Sigmoid colon (tissue), 7 donors: ENCODE results near the gene TRPV5. TPM values are rescaled to one million over a fixed set of nuclear protein-coding genes. Genes with fewer than 3 reads are reported as not detected.

Source experiments
- DNase-seq: peaks from one replicate; pipeline ENCODE4 v3.0.0-alpha.2; 2019
- H3K27ac ChIP-seq, 4 donors: fragments of 200-600 bp; sonication (generic); one replicate each; pipeline ENCODE4 v1.5.1; 2016 to 2019; ENCODE audit warnings: mild to moderate bottlenecking in 1 of 4
- H3K27me3 ChIP-seq, 3 donors: fragments of 200-600 bp; sonication (generic); one replicate each; pipeline ENCODE4 v1.5.1; 2019; ENCODE audit warnings: mild to moderate bottlenecking in 1 of 3
- H3K36me3 ChIP-seq, 4 donors: fragments of 200-600 bp; sonication (generic); one replicate each; pipeline ENCODE4 v1.5.1; 2016 to 2019
- H3K4me1 ChIP-seq, 4 donors: fragments of 200-600 bp; sonication (generic); one replicate each; pipeline ENCODE4 v1.5.1; 2017 to 2019
- H3K4me3 ChIP-seq, 4 donors: fragments of 200-600 bp; sonication (generic); one replicate each; pipeline ENCODE4 v1.5.1; 2017 to 2019; ENCODE audit warnings: mild to moderate bottlenecking in 2 of 4, moderate library complexity in 1 of 4
- H3K9me3 ChIP-seq, 4 donors: fragments of 200-600 bp in 3 of 4; sonication (generic) in 3 of 4; one replicate each; pipeline versions ENCODE4 v1.5.1 to v1.6.1; 2013 to 2019
- EP300 ChIP-seq, 4 donors: sonication (generic); formaldehyde crosslinking; IDR thresholded peaks; one replicate each; pipeline ENCODE4 v1.6.1; 2017; ENCODE audit warnings: antibody characterized with exemption in 4 of 4
- POLR2A ChIP-seq, 2 donors: fragments of 450-650 bp; IDR thresholded peaks; one replicate each; pipeline ENCODE4 v1.6.1; 2016; ENCODE audit warnings: antibody characterized with exemption in 2 of 2, mild to moderate bottlenecking in 2 of 2, moderate library complexity in 2 of 2
- POLR2AphosphoS5 ChIP-seq, 4 donors: sonication (generic); formaldehyde crosslinking; IDR thresholded peaks; one replicate each; pipeline ENCODE4 v1.6.1; 2017; ENCODE audit warnings: antibody characterized with exemption in 4 of 4
- WGBS, 2 donors: extraction: QIAGEN DNeasy Blood & Tissue Kit; methylation state at CpG; one replicate each; pipeline ENCODE4 v1.1.7; 2013; 5-methylcytosine and 5-hydroxymethylcytosine counted together
- intact Hi-C: fragments of 100-400 bp; cut with DNase I; formaldehyde crosslinking; loops from one replicate; pipeline ENCODE4 v1.15.1; 2023
- polyA plus RNA-seq, 3 donors: library from polyadenylated mRNA; stranded (reverse); fragments of 200-250 nt; gene quantifications; one replicate each; pipeline ENCODE4 v1.2.3, GENCODE V29; 2013
- total RNA-seq, 4 donors: library from RNA; depleted of rRNA; stranded (reverse); fragments of >200 nt; gene quantifications; one replicate each; pipeline ENCODE4 v1.1.0, GENCODE V29; 2016
- TF ChIP-seq, protein P1 (sequence below), 4 experiments: fragments of 450-650 bp in 3 of 4; fragments of 200-600 bp in 1 of 4; IDR thresholded peaks; one replicate each; pipeline ENCODE4 v1.5.1; 2016 to 2019; ENCODE audit warnings: antibody characterized with exemption in 4 of 4, mild to moderate bottlenecking in 3 of 4, moderate library complexity in 2 of 4
- donor health status: healthy with polysubstance abuse.
- donor health status: Bipolar disorder and iron deficiency.
- donor health status: healthy.

TRPV5 gene
- total and polyA plus RNA-seq, 7 donors, result 0.03 TPM; not detected in 6

DNA sequence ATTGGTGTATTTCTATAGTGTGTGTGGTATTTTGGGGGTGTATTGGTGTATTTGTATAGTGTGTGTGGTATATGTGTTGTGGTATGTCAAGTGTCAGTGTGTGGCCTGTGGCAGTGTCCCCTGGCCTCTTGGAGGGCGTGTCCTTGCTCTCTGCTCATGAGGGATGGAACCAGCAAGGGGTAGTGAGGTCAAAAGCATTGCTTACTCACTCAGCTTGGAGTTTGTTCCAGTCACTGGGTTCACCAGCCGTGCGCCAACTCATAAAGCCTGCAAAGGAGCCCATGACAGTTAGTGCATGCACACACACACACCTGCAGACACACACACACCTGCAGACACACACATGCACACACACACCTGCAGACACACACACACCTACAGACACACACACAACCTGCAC lies 43.7 kb downstream of the TRPV5 start:
- H3K36me3 ChIP-seq, result no peaks in the 10 kb centered on the region
- no peak overlapping the region for H3K27ac ChIP-seq
- intact Hi-C loops, result no loop called here
- no peak for DNase-seq
- H3K4me1 ChIP-seq, result no peaks in the 10 kb centered on the region
- WGBS, 2 donors, result 17 to 54% methylated on average over 3 of the region's 3 CpGs
- H3K9me3 ChIP-seq, result no peaks in the 10 kb centered on the region
- H3K27me3 ChIP-seq, result no peaks in the 10 kb centered on the region
- H3K4me3 ChIP-seq, result no peak overlapping the region
- TF ChIP-seq, protein P1, sequence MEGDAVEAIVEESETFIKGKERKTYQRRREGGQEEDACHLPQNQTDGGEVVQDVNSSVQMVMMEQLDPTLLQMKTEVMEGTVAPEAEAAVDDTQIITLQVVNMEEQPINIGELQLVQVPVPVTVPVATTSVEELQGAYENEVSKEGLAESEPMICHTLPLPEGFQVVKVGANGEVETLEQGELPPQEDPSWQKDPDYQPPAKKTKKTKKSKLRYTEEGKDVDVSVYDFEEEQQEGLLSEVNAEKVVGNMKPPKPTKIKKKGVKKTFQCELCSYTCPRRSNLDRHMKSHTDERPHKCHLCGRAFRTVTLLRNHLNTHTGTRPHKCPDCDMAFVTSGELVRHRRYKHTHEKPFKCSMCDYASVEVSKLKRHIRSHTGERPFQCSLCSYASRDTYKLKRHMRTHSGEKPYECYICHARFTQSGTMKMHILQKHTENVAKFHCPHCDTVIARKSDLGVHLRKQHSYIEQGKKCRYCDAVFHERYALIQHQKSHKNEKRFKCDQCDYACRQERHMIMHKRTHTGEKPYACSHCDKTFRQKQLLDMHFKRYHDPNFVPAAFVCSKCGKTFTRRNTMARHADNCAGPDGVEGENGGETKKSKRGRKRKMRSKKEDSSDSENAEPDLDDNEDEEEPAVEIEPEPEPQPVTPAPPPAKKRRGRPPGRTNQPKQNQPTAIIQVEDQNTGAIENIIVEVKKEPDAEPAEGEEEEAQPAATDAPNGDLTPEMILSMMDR (IDR thresholded peaks at IDR 0.05), result no peak

GRCh38 chr7:142887282-142888015 lies 46.1 kb downstream of the TRPV5 start:
- Histone ChIP-seq H3K36me3 (no peaks in the 10 kb centered on the region), H3K4me1 (no peaks in the 10 kb centered on the region), H3K9me3 (no peaks in the 10 kb centered on the region), H3K4me3 (no peak overlapping the region), H3K27me3 (no peaks in the 10 kb centered on the region), H3K27ac (no peak overlapping the region)
- TF ChIP-seq POLR2AphosphoS5 (IDR thresholded peaks at IDR 0.05) (no peak), EP300 (IDR thresholded peaks at IDR 0.05) (no peak), POLR2A (IDR thresholded peaks at IDR 0.05) (no peak)
- TF ChIP-seq, protein P1 (IDR thresholded peaks at IDR 0.05), result no peak
- 74 to 88% methylated on average over 12 of the region's 12 CpGs for WGBS, 2 donors
- intact Hi-C loops, result no loop called here
- DNase-seq, result no peak

GRCh38 chr7:142886866-142887265 lies 46.7 kb downstream of the TRPV5 start:
- Histone ChIP-seq H3K4me3 (no peak overlapping the region), H3K9me3 (no peaks in the 10 kb centered on the region), H3K27me3 (no peaks in the 10 kb centered on the region), H3K27ac (no peak overlapping the region), H3K36me3 (no peaks in the 10 kb centered on the region), H3K4me1 (no peaks in the 10 kb centered on the region)
- DNase-seq, result no peak
- intact Hi-C loops, result no loop called here
- TF ChIP-seq POLR2AphosphoS5 (IDR thresholded peaks at IDR 0.05), result no peak
- no peak for TF ChIP-seq EP300 (IDR thresholded peaks at IDR 0.05)
- TF ChIP-seq, protein P1 (IDR thresholded peaks at IDR 0.05), result no peak
- no peak for TF ChIP-seq POLR2A (IDR thresholded peaks at IDR 0.05)
- WGBS, 2 donors, result 73 to 87% methylated on average over 7 of the region's 7 CpGs

GRCh38 chr7:142885311-142886230 lies 48.0 kb downstream of the TRPV5 start, which contains the start of gene TRPV6:
TRPV6 (minus strand) TSS chr7:142885745.
- no peaks in the 10 kb centered on the region for H3K36me3 ChIP-seq
- no peaks in the 10 kb centered on the region for H3K9me3 ChIP-seq
- peaks cover 0 to 5% (median 0%) of the 10 kb centered on the region in 3 donors for H3K27me3 ChIP-seq
- intact Hi-C loops, result no loop called here
- no peaks in the 10 kb centered on the region for H3K4me1 ChIP-seq
- no peak within 1 kb of the TSS for H3K4me3 ChIP-seq
- 26 to 71% methylated on average over 16 of the region's 16 CpGs for WGBS, 2 donors
- no peak for DNase-seq
- H3K27ac ChIP-seq, result no peak within 1 kb of the TSS
- TF ChIP-seq, protein P1 (IDR thresholded peaks at IDR 0.05), result no peak
- no peak for TF ChIP-seq POLR2AphosphoS5 (IDR thresholded peaks at IDR 0.05)
- no peak for TF ChIP-seq POLR2A (IDR thresholded peaks at IDR 0.05)
- TF ChIP-seq EP300 (IDR thresholded peaks at IDR 0.05), result no peak
